H1 (cell line): ENCODE measurements around the gene GMPR. TPM values are rescaled to one million over a fixed set of nuclear protein-coding genes. Genes with fewer than 3 reads are reported as not detected.

Source experiments
- BRCA1 ChIP-seq: IDR thresholded peaks from 2 replicates; pipeline ENCODE4 v1.6.1; 2012; ENCODE audit warnings: low read depth, low read length, improper control_type of control experiment
- KDM4A ChIP-seq: IDR thresholded peaks from one replicate; pipeline ENCODE4 v1.7.1; 2012; ENCODE audit warnings: low read depth, mild to moderate bottlenecking, moderate library complexity, low read length, inconsistent platforms; ENCODE audit not compliant: severe bottlenecking
- MAFK ChIP-seq: IDR thresholded peaks from 2 replicates; pipeline ENCODE4 v1.6.1; 2012; ENCODE audit warnings: low read depth, mild to moderate bottlenecking, improper control_type of control experiment, low read length
- NANOG ChIP-seq: IDR thresholded peaks from 2 replicates; pipeline ENCODE4 v1.6.1; 2011; ENCODE audit warnings: low read length, low read depth, mild to moderate bottlenecking, inconsistent platforms; ENCODE audit not compliant: insufficient read depth, poor library complexity, severe bottlenecking
- TBP ChIP-seq: IDR thresholded peaks from 2 replicates; pipeline ENCODE4 v1.6.1; 2011; ENCODE audit warnings: low read depth, low read length, improper control_type of control experiment
- YY1 ChIP-seq: IDR thresholded peaks from 2 replicates; pipeline ENCODE4 v1.6.1; 2011; ENCODE audit warnings: low read depth, mild to moderate bottlenecking, low read length
- polyA plus RNA-seq, 7 experiments: library from polyadenylated mRNA; depleted of rRNA in 3 of 7; stranded (reverse) in 5 of 7; unstranded in 2 of 7; fragments of >200 nt in 5 of 7; fragments of 200-250 nt in 2 of 7; gene quantifications; 1 replicate in 5 of 7; 2 replicates in 1 of 7; 4 replicates in 1 of 7; pipeline versions ENCODE4 v1.2.1 to v1.2.3, GENCODE V29; 2011 to 2013; ENCODE audit warnings: missing spikeins in 2 of 7, mixed read lengths in 2 of 7
- total RNA-seq: library from RNA; stranded (reverse); fragmentation: NEBNext Ultra II Directional; extraction: Animal tissue kit (Norgen Biotek cat#: 25700); gene quantifications from 2 replicates; pipeline ENCODE4 v1.2.1, GENCODE V29; 2021

Gene GMPR
- total and polyA plus RNA-seq, 2 of the 8 experiments (the other 6 are each of a cell fraction or from before 2014, with no cell fraction given), result 0.99 to 1.2 TPM

- TF ChIP-seq KDM4A, result no peak
- TF ChIP-seq YY1, result no peak
- TF ChIP-seq MAFK, result no peak
- no peak for TF ChIP-seq TBP
- no peak for TF ChIP-seq BRCA1
- no peak for TF ChIP-seq NANOG
These were observed 75.9 kb downstream of the GMPR start (continued) for GRCh38 chr6:16314296-16314695.
